K562 (cell line): Measurements from ENCODE around the gene C19orf18. TPM values are rescaled to one million over a fixed set of nuclear protein-coding genes. Genes with fewer than 3 reads are reported as not detected.

ENCODE experiments used
- ATF3 ChIP-seq, 2 experiments: fragments of 450-650 bp in 1 of 2; sonication (generic) in 1 of 2; formaldehyde crosslinking in 1 of 2; IDR thresholded peaks in 1 of 2; conservative IDR thresholded peaks in 1 of 2; 2 replicates each; pipeline versions ENCODE4 v1.6.1 to v1.8.1; 2016 to 2023; ENCODE audit warnings: mild to moderate bottlenecking in 2 of 2, moderate library complexity in 2 of 2, inconsistent platforms in 1 of 2, missing genetic modification reagents in 1 of 2
- CREB3L1 ChIP-seq: fragments of 450-650 bp; IDR thresholded peaks from 2 replicates; pipeline ENCODE4 v1.6.1; 2014; ENCODE audit warnings: low read depth, mild to moderate bottlenecking, moderate library complexity, borderline replicate concordance
- CXXC5 ChIP-seq: fragments of 250-450 bp; sonication (Bioruptor Pico); IDR thresholded peaks from 2 replicates; pipeline ENCODE4 v1.8.0; 2022; ENCODE audit warnings: inconsistent platforms, mild to moderate bottlenecking, moderate library complexity
- FOXJ2 ChIP-seq: fragments of 200-800 bp; sonication (Bioruptor generic); IDR thresholded peaks from 2 replicates; pipeline ENCODE4 v1.6.1; 2016; ENCODE audit warnings: missing genetic modification characterization, missing compliant biosample characterization
- GTF2A2 ChIP-seq: IDR thresholded peaks from 2 replicates; pipeline ENCODE4 v1.6.1; 2016; ENCODE audit warnings: mild to moderate bottlenecking, missing genetic modification characterization, missing compliant biosample characterization
- LARP7 ChIP-seq: fragments of 450-650 bp; IDR thresholded peaks from 2 replicates; pipeline ENCODE4 v1.6.1; 2016
- MAZ ChIP-seq, 2 experiments: fragments of 450-650 bp in 1 of 2; sonication (generic) in 1 of 2; formaldehyde crosslinking; IDR thresholded peaks in 1 of 2; conservative IDR thresholded peaks in 1 of 2; 2 replicates each; pipeline versions ENCODE4 v1.4.0 to v1.5.0; 2020; ENCODE audit warnings: mild to moderate bottlenecking in 1 of 2, missing genetic modification reagents in 1 of 2
- NR2F6 ChIP-seq: fragments of 450-650 bp; formaldehyde crosslinking; IDR thresholded peaks from 2 replicates; pipeline ENCODE4 v1.4.0; 2020; ENCODE audit warnings: mild to moderate bottlenecking
- PHB2 ChIP-seq: fragments of 450-650 bp; IDR thresholded peaks from 2 replicates; pipeline ENCODE4 v1.6.1; 2017; ENCODE audit warnings: low read depth
- PHF21A ChIP-seq: fragments of 450-650 bp; IDR thresholded peaks from 2 replicates; pipeline ENCODE4 v1.6.1; 2017; ENCODE audit warnings: low read depth, borderline replicate concordance
- POLR2G ChIP-seq: fragments of 200-400 bp; formaldehyde crosslinking; IDR thresholded peaks from 2 replicates; pipeline ENCODE4 v1.6.1; 2017; ENCODE audit warnings: low read depth, mild to moderate bottlenecking, antibody characterized with exemption, low read length, moderate library complexity
- SIN3A ChIP-seq, 2 experiments: fragments of 150-350 bp in 1 of 2; IDR thresholded peaks; 2 replicates each; pipeline ENCODE4 v1.6.1; 2011 to 2016; ENCODE audit warnings: borderline replicate concordance in 2 of 2, low read depth in 2 of 2, low read length in 2 of 2, mild to moderate bottlenecking in 2 of 2, moderate library complexity in 2 of 2; ENCODE audit not compliant: control insufficient read depth in 1 of 2
- SMAD3 ChIP-seq: fragments of 450-650 bp; formaldehyde crosslinking; conservative IDR thresholded peaks from 2 replicates; pipeline ENCODE4 v1.4.0; 2020; ENCODE audit warnings: mild to moderate bottlenecking
- TOE1 ChIP-seq, 2 experiments: fragments of 450-650 bp in 1 of 2; sonication (generic) in 1 of 2; formaldehyde crosslinking in 1 of 2; IDR thresholded peaks; 2 replicates each; pipeline versions ENCODE4 v1.7.1 to v1.8.0; 2016 to 2022; ENCODE audit warnings: borderline replicate concordance in 2 of 2, mild to moderate bottlenecking in 2 of 2, antibody characterized with exemption in 1 of 2, inconsistent platforms in 1 of 2, low read depth in 1 of 2, missing genetic modification reagents in 1 of 2, moderate library complexity in 1 of 2
- TRIM28 ChIP-seq: fragments of 450-650 bp; IDR thresholded peaks from 2 replicates; pipeline ENCODE4 v1.6.1; 2017
- ZNF133 ChIP-seq: fragments of 250-450 bp; sonication (Bioruptor Pico); IDR thresholded peaks from 2 replicates; pipeline ENCODE4 v1.4.0; 2020; ENCODE audit warnings: mild to moderate bottlenecking
- ZNF347 ChIP-seq: fragments of 450-650 bp; formaldehyde crosslinking; IDR thresholded peaks from 2 replicates; pipeline ENCODE4 v1.4.0; 2020; ENCODE audit warnings: low read depth, mild to moderate bottlenecking, moderate library complexity
- ZNF778 ChIP-seq: fragments of 450-650 bp; formaldehyde crosslinking; IDR thresholded peaks from 2 replicates; pipeline ENCODE4 v1.4.0; 2020; ENCODE audit warnings: mild to moderate bottlenecking, moderate library complexity
- polyA plus RNA-seq, 8 experiments: library from polyadenylated mRNA; depleted of rRNA in 4 of 8; stranded (reverse) in 5 of 8; unstranded in 3 of 8; fragments of >200 nt; fragmentation: Nextera tagmentation in 2 of 8; fragmentation: Illumina TruSeq in 1 of 8; extraction: Ambion mirVana in 2 of 8; extraction: Trizol in 1 of 8; gene quantifications; 2 replicates each; pipeline versions ENCODE4 v1.2.1 to v1.2.3, GENCODE V29; 2011 to 2014; ENCODE audit warnings: inconsistent platforms in 1 of 8, missing spikeins in 1 of 8
- total RNA-seq, 7 experiments: library from RNA; depleted of rRNA in 6 of 7; stranded (reverse); fragments of >200 nt in 6 of 7; fragmentation: Illumina TruSeq in 2 of 7; extraction: Trizol in 2 of 7; gene quantifications; 2 replicates each; pipeline versions ENCODE4 v1.2.1 to v1.2.3, GENCODE V29; 2011 to 2021; ENCODE audit warnings: low replicate concordance in 1 of 7
- TF ChIP-seq, protein P1 (sequence below), 2 experiments: fragments of 450-650 bp; conservative IDR thresholded peaks; 2 replicates each; pipeline ENCODE4 v1.6.1; 2017; ENCODE audit warnings: mild to moderate bottlenecking in 2 of 2, moderate library complexity in 2 of 2
- TF ChIP-seq, protein P2 (sequence below): fragments of 250-450 bp; sonication (Bioruptor Pico); IDR thresholded peaks from 2 replicates; pipeline ENCODE4 v1.4.0; 2020; ENCODE audit warnings: borderline replicate concordance
- TF ChIP-seq, protein P3 (sequence below): fragments of 450-650 bp; IDR thresholded peaks from 2 replicates; pipeline ENCODE4 v1.6.1; 2016; ENCODE audit warnings: missing biosample characterization, missing genetic modification characterization

Gene C19orf18
- total and polyA plus RNA-seq, 9 of the 15 experiments (the other 6 are each of a cell fraction or from before 2014, with no cell fraction given) = not detected

DNA sequence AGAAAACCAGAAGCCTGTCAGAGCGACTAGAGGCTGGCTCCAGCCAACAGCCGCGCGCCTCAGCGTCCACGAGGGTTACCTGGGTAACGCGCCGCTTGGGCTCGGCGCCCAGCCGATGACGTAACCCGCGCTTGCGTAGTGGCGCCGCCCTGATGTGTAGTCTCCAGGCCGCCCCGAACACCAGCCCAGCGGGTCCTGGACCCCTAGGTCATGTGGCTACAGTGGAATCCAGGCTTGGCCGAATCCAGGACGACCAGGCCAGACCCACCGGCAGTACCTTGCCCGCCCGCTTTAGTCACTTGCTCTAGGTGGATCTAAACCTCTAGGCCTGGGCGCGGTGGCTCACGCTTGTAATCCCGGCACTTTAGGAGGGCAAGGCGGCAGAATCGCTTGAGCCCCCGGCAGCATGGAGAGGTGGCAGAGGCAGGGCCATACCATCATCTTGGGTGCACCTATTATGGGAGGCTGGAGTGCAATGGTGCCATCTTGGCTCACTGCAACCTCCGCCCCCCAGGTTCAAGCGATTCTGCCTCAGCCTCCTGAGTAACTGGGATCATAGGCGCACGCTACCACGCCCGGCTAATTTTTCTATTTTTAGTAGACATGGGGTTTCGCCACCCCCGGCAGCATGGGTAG lies 35.5 kb upstream of the C19orf18 start (continued):
- TF ChIP-seq CREB3L1 = no peak
- TF ChIP-seq ATF3 (IDR thresholded peaks at IDR 0.05) = peak; percentile 86
- no peak for TF ChIP-seq ATF3 (CRISPR knock-in tag; conservative IDR thresholded peaks at IDR 0.05)
- TF ChIP-seq SMAD3 (CRISPR knock-in tag) = no peak
- TF ChIP-seq, protein P1, sequence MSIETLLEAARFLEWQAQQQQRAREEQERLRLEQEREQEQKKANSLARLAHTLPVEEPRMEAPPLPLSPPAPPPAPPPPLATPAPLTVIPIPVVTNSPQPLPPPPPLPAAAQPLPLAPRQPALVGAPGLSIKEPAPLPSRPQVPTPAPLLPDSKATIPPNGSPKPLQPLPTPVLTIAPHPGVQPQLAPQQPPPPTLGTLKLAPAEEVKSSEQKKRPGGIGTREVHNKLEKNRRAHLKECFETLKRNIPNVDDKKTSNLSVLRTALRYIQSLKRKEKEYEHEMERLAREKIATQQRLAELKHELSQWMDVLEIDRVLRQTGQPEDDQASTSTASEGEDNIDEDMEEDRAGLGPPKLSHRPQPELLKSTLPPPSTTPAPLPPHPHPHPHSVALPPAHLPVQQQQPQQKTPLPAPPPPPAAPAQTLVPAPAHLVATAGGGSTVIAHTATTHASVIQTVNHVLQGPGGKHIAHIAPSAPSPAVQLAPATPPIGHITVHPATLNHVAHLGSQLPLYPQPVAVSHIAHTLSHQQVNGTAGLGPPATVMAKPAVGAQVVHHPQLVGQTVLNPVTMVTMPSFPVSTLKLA (conservative IDR thresholded peaks at IDR 0.05) = peak in 1 of 2 experiments; percentile 47; a peak in 1 of 4 replicates
- TF ChIP-seq MAZ (CRISPR knock-in tag; conservative IDR thresholded peaks at IDR 0.05 in 1 of 2, IDR thresholded peaks at IDR 0.05 in 1 of 2) = no peak
- no peak for TF ChIP-seq FOXJ2 (tag)
- TF ChIP-seq, protein P2, sequence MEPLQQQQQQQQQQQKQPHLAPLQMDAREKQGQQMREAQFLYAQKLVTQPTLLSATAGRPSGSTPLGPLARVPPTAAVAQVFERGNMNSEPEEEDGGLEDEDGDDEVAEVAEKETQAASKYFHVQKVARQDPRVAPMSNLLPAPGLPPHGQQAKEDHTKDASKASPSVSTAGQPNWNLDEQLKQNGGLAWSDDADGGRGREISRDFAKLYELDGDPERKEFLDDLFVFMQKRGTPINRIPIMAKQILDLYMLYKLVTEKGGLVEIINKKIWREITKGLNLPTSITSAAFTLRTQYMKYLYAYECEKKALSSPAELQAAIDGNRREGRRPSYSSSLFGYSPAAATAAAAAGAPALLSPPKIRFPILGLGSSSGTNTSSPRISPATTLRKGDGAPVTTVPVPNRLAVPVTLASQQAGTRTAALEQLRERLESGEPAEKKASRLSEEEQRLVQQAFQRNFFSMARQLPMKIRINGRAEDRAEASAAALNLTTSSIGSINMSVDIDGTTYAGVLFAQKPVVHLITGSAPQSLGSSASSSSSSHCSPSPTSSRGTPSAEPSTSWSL (CRISPR knock-in tag) = no peak
- no peak for TF ChIP-seq TOE1 (IDR thresholded peaks at IDR 0.05; ENCODE audit: borderline replicate concordance)
- TF ChIP-seq TOE1 (CRISPR knock-in tag; IDR thresholded peaks at IDR 0.05; ENCODE audit: borderline replicate concordance, low read depth) = no peak
- TF ChIP-seq ZNF347 = no peak
- TF ChIP-seq PHF21A = no peak
- peak; percentile 76 for TF ChIP-seq CXXC5 (CRISPR knock-in tag)
- no peak for TF ChIP-seq ZNF778 (CRISPR knock-in tag)
- TF ChIP-seq, protein P3, sequence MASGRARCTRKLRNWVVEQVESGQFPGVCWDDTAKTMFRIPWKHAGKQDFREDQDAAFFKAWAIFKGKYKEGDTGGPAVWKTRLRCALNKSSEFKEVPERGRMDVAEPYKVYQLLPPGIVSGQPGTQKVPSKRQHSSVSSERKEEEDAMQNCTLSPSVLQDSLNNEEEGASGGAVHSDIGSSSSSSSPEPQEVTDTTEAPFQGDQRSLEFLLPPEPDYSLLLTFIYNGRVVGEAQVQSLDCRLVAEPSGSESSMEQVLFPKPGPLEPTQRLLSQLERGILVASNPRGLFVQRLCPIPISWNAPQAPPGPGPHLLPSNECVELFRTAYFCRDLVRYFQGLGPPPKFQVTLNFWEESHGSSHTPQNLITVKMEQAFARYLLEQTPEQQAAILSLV (tag) = no peak
- TF ChIP-seq TRIM28 = no peak
- no peak for TF ChIP-seq LARP7
- no peak for TF ChIP-seq GTF2A2 (tag)
- TF ChIP-seq ZNF133 (CRISPR knock-in tag) = no peak
- TF ChIP-seq POLR2G = 0 out of 2 replicates have a peak, but pooled peaks have one; percentile 26
- TF ChIP-seq SIN3A (IDR thresholded peaks at IDR 0.05; ENCODE audit: borderline replicate concordance in 2 of 2, control insufficient read depth in 1 of 2, low read depth in 2 of 2, low read length in 2 of 2) = peak in 1 of 2 experiments; percentile 22; a peak in 1 of 4 replicates
- TF ChIP-seq PHB2 = no peak
- TF ChIP-seq NR2F6 (CRISPR knock-in tag) = no peak
